Thyroid gland (tissue), 4 donors: ENCODE measurements around the gene MAML3.

Source experiments
- POLR2A ChIP-seq, 2 donors: fragments of 450-650 bp; IDR thresholded peaks; one replicate each; pipeline ENCODE4 v1.6.1; 2017; ENCODE audit warnings: antibody characterized with exemption in 2 of 2, mild to moderate bottlenecking in 2 of 2, moderate library complexity in 1 of 2
- TF ChIP-seq, protein P1 (sequence below), 6 experiments: fragments of 200-600 bp in 3 of 6; fragments of 450-650 bp in 3 of 6; sonication (generic) in 3 of 6; IDR thresholded peaks; one replicate each; pipeline ENCODE4 v1.5.1; 2016 to 2019; ENCODE audit warnings: antibody characterized with exemption in 6 of 6, mild to moderate bottlenecking in 2 of 6, inconsistent platforms in 1 of 6, moderate library complexity in 1 of 6

DNA sequence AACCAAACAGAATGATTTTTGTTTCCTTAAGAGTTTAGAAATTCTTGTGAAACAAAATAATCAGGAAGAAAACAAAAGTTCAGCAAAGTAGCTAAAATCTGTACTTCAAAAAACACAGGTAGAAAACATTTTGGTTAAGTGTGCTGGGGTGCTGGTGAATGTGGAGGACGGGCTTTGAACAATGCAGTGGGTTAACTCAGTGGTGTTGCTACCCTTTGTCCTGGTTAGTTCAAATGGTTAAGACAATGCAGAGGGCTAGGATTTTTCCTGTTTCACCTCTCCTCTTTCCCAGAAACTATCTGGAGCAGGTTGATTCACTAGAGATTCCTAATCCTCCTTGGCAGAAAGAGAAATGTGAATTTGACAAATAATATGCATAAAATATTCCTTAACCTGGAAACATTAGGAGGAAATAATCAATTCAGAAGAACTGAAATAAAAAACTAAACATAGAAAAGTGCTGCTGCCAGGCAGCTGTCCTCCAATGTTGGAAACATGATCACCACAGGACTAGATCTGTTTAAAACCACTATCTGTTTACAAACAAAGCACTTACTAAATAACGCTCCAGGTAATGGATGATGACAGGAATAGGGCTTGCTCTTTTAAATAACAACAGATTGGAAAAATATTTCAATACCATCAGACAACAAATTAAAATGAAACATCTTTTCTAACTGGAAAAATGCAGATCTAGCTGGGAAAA lies 148.9 kb downstream of the MAML3 start:
- TF ChIP-seq, protein P1, sequence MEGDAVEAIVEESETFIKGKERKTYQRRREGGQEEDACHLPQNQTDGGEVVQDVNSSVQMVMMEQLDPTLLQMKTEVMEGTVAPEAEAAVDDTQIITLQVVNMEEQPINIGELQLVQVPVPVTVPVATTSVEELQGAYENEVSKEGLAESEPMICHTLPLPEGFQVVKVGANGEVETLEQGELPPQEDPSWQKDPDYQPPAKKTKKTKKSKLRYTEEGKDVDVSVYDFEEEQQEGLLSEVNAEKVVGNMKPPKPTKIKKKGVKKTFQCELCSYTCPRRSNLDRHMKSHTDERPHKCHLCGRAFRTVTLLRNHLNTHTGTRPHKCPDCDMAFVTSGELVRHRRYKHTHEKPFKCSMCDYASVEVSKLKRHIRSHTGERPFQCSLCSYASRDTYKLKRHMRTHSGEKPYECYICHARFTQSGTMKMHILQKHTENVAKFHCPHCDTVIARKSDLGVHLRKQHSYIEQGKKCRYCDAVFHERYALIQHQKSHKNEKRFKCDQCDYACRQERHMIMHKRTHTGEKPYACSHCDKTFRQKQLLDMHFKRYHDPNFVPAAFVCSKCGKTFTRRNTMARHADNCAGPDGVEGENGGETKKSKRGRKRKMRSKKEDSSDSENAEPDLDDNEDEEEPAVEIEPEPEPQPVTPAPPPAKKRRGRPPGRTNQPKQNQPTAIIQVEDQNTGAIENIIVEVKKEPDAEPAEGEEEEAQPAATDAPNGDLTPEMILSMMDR (IDR thresholded peaks at IDR 0.05): no peak
- TF ChIP-seq POLR2A (IDR thresholded peaks at IDR 0.05): no peak
